ENCODE results near the gene FAM186B. TPM values are rescaled to one million over a fixed set of nuclear protein-coding genes. Genes with fewer than 3 reads are reported as not detected.

FAM186B gene
- total and polyA plus RNA-seq, 8 donors = 0.20 to 4.6 (median 3.0) TPM

DNA sequence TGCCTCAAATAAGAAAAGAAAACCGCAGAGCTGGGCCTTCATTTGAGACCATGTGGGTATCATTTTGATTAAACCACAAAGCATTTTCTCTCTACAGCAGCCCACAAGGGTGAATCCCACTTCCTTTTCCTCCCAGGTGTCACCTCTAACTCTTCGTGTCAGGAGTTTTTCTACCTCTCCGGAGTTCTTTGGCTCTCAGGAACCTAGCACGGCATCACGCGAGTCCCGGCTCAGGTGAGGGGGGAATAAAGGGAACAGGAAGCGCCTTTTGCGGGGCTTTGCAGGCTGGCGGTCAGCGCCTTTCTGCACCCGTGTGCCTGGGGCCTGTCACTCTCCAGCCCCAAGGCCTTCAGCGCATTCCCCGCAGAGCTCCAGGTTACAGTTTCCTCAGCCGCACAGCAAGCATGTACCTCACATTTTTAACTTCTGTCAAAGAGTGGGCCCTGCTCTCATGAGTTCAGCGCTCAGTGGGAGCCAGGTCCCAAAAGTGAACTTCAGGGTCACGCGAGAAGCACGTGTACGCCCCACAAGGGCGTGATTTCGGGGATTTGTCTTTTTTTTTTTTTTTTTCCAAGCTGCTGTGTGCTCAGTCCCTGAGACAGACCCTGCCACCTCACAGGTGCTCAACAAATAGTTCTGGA lies 17.2 kb upstream of the FAM186B start:
- intact Hi-C loops (cut with DNase I) = no loop called here
- no peaks in the 10 kb centered on the region for H3K36me3 ChIP-seq
- H3K9me3 ChIP-seq = no peaks in the 10 kb centered on the region
- ATAC-seq (peak; percentile 53), DNase-seq (no peak)
- H3K4me3 ChIP-seq = peak overlapping the region; percentile 46 to 56
- TF ChIP-seq, protein P1, sequence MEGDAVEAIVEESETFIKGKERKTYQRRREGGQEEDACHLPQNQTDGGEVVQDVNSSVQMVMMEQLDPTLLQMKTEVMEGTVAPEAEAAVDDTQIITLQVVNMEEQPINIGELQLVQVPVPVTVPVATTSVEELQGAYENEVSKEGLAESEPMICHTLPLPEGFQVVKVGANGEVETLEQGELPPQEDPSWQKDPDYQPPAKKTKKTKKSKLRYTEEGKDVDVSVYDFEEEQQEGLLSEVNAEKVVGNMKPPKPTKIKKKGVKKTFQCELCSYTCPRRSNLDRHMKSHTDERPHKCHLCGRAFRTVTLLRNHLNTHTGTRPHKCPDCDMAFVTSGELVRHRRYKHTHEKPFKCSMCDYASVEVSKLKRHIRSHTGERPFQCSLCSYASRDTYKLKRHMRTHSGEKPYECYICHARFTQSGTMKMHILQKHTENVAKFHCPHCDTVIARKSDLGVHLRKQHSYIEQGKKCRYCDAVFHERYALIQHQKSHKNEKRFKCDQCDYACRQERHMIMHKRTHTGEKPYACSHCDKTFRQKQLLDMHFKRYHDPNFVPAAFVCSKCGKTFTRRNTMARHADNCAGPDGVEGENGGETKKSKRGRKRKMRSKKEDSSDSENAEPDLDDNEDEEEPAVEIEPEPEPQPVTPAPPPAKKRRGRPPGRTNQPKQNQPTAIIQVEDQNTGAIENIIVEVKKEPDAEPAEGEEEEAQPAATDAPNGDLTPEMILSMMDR (IDR thresholded peaks at IDR 0.05) = no peak
- peaks cover 11 to 28% of the 10 kb centered on the region in 2 donors for H3K4me1 ChIP-seq
- peaks cover 0 to 28% of the 10 kb centered on the region in 2 donors for H3K27me3 ChIP-seq
- peak overlapping the region; percentile 67 to 77 for H3K27ac ChIP-seq

DNA sequence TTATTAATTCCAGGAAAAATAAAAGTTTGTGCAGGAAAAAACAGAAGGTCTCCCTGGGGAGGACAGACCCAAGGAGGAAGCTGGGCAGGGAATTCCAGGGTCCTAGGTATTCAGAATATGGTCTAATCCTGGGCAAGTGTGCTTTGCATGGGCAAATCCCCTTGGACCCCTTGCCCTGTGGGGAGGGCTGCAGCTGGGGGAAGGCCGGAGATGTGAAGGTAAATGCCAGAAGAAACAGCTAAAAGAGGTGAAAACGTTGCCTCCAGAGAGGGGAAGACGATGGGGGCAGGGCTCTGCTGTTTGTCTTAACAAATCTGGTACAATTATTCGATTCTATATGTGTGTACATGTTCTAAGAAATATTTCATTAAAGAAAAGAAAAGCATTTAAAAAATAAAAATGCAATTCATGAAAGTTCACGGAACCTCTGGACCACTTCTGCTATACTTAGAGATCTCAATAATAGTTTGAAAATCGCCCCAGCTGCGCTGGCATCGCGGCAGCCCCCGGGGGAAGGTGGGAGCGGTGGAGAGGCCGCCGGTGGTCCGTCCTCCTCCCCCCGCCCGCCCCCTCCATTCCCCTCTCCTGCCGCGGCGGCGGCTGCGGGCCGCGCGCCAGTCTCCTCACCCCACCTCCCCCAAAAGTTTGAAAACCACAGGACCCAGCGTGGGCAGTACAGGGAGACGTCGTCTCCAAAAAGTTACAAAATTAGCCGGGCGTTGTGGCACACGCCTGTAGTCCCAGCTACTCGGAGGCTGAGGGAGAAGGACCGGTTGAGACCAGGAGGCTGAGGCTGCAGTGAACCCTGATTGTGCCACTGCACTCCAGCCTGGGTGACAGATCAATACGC lies 16.4 kb upstream of the FAM186B start:
- Histone ChIP-seq H3K4me1 (peaks cover 11 to 28% of the 10 kb centered on the region in 2 donors), H3K4me3 (peak overlapping the region; percentile 46 to 56), H3K36me3 (no peaks in the 10 kb centered on the region), H3K9me3 (no peaks in the 10 kb centered on the region), H3K27ac (peak overlapping the region in 1 of 2 donors; percentile 77), H3K27me3 (peaks cover 0 to 33% of the 10 kb centered on the region in 2 donors)
- peak; percentile 5 for ATAC-seq
- intact Hi-C loops (cut with DNase I) = no loop called here
- TF ChIP-seq, protein P1 (IDR thresholded peaks at IDR 0.05) = no peak
- no peak for DNase-seq

DNA sequence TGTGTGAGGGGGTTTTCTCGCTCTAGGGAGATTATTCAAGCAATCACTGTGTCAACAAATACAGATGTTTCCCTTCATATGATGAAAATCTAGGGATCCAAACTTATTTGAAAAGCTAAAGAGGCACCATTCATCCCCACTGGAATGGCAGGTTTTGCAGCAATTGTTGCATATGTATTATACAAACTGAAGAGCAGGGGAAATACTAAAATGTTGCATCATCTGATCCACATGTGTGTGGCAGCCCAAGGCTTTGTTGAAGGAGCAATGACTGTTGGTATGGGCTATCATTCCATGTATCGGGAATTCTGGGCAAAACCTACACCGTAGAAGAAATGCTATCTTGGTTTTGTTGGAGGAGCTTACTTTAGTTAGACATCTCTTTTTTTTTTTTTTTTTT lies 13.8 kb upstream of the FAM186B start:
- no peaks in the 10 kb centered on the region for H3K9me3 ChIP-seq
- peaks cover 0 to 34% of the 10 kb centered on the region in 2 donors for H3K27me3 ChIP-seq
- H3K4me1 ChIP-seq = peaks cover 11 to 24% of the 10 kb centered on the region in 2 donors
- ATAC-seq = no peak
- H3K36me3 ChIP-seq = no peaks in the 10 kb centered on the region
- intact Hi-C loops (cut with DNase I) = no loop called here
- peak in 1 of 4 donors; percentile 36 for DNase-seq
- no peak overlapping the region for H3K4me3 ChIP-seq
- H3K27ac ChIP-seq = no peak overlapping the region
- TF ChIP-seq, protein P1 (IDR thresholded peaks at IDR 0.05) = no peak

DNA sequence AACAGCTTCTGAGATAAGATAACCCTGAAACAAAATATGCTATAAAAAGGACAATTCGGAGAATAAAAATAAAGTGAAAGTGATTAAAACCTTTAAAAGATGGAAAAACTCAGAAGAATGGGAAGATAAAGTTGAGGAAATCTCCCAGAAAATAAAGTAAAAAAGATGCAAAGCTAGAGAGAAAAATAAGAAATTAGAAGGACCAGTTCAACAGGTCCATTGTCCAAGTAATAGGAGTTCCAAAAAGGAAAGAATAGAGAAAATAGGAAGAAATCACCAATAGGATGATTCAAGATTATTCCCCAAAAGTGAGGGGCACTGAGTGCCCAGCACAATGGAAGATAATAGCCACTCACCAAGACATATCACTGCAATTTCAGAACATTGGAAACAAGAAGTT lies 13.1 kb upstream of the FAM186B start:
- no peaks in the 10 kb centered on the region for H3K36me3 ChIP-seq
- H3K4me1 ChIP-seq = peaks cover 11 to 18% of the 10 kb centered on the region in 2 donors
- intact Hi-C loops (cut with DNase I) = no loop called here
- H3K9me3 ChIP-seq = no peaks in the 10 kb centered on the region
- H3K4me3 ChIP-seq = no peak overlapping the region
- H3K27ac ChIP-seq = no peak overlapping the region
- ATAC-seq (no peak), DNase-seq (no peak)
- TF ChIP-seq, protein P1 (IDR thresholded peaks at IDR 0.05) = no peak
- H3K27me3 ChIP-seq = peaks cover 0 to 34% of the 10 kb centered on the region in 2 donors

Measured in left lung (tissue), 10 donors.